NK-92 (cell line): ENCODE data around the gene SRSF7.
"Not testable (repeated sequence)": the region's sequence is repeated elsewhere in the genome, so short reads cannot be mapped to it uniquely, and the experiment has no call there.

Experiments used
- DNase-seq: peaks from one replicate; lab custom pipeline; 2025; ENCODE audit not compliant: unreplicated experiment; lab: John Stamatoyannopoulos, UW

Gene SRSF7

GRCh38 chr2:38703336-38703735, 47.8 kb downstream of the SRSF7 start:
- DNase-seq, result not testable (repeated sequence)

GRCh38 chr2:38702413-38702812, 48.7 kb downstream of the SRSF7 start:
- DNase-seq, result no peak

- no peak for DNase-seq
Measured at GRCh38 chr2:38701542-38701941, 49.6 kb downstream of the SRSF7 start.

- no peak for DNase-seq
Measured at GRCh38 chr2:38700881-38701458, 50.2 kb downstream of the SRSF7 start.

- no peak for DNase-seq
Measured at GRCh38 chr2:38700113-38700785, 50.9 kb downstream of the SRSF7 start.

GRCh38 chr2:38698467-38699003, 52.6 kb downstream of the SRSF7 start:
- DNase-seq, result no peak

GRCh38 chr2:38697116-38697840, 53.9 kb downstream of the SRSF7 start:
- no peak for DNase-seq
